NCI-H2227 (cell line): Measurements from ENCODE around the gene ADAMTS2.

ENCODE experiments used
- DNase-seq: peaks from one replicate; lab custom pipeline; 2025; ENCODE audit not compliant: unreplicated experiment; lab: John Stamatoyannopoulos, UW

Gene ADAMTS2

DNA sequence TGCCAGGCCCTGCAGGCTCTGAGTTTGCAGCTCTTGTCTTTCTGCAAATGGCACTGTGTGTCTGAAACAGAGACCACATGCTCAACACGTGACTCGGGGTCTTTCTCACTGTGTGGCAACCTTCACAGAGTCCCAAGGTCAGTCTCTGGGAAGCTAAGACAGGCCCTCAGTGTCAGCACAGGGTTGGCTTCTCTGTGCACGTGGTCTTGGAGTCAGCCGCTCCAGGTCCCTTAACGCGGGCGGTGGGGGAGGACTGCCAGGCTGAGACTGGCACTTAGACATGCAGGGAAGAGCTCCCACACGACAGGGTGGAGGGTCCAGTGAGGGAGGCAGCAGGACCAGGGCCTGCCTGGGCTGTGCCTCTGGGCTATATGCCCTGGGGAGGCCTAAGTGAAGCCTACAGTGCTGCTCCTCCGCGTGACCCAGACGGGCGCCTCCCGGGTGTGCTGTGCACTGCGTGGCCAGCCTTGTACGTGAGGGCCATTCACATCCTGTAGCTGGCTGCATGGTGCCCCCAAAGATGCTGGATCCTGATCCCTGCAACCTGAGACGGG lies 76.8 kb downstream of the ADAMTS2 start:
- DNase-seq = no peak

DNA sequence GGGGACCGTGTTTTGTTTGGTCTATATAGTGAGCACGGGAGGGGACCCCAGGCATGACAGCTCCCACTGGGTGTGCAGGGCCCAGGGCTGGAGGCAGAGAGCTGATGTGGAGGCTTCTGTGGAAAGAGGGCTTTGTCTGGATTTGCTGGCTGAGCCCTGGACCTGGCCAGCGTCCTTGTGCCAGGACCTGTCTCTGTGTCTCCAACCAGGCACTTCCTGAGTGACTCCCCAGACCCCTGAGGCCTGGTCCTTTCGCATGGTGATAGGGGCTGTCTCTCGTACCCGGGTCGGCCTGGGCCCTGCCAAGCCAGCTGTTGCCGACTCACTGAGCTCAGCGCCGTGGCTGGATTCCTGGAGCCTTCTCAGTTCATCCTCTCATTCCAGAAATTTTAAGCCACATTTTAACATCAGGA lies 77.6 kb downstream of the ADAMTS2 start:
- DNase-seq = no peak

DNA sequence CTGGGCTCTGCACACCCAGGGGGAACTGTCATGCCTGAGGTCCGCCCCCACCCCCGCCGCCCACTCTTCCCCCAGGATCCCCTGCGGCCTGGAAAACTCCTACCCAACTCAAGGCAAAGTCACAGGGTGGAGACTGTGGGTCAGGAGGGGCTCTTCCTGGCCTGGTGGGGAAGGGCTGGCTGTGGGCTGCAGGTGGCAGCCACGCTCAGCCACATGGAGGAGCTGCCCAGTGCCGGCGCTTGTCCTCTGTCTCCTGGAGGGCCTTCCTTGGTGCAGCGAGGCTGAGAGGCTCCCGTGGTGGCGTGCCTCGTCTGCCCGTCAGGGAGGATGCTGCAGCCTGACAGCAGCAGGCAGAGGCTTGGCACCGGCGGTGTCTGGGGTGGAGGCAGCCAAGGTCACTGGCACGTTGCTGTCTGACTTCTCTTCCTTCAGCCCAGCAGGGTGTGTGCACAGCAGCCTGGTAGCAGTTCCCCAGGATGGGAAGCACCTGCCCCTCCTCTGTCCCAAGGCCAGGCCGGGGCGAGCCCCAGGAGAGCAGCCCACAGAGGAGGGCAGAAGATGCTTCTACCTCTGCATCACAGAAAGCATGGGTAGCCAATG lies 78.1 kb downstream of the ADAMTS2 start:
- DNase-seq = no peak

GRCh38 chr5:179266291-179267070 lies 78.8 kb downstream of the ADAMTS2 start:
- DNase-seq = no peak

GRCh38 chr5:179265514-179266290 lies 79.6 kb downstream of the ADAMTS2 start:
- DNase-seq = no peak

GRCh38 chr5:179264783-179265513 lies 80.3 kb downstream of the ADAMTS2 start:
- DNase-seq = no peak

DNA sequence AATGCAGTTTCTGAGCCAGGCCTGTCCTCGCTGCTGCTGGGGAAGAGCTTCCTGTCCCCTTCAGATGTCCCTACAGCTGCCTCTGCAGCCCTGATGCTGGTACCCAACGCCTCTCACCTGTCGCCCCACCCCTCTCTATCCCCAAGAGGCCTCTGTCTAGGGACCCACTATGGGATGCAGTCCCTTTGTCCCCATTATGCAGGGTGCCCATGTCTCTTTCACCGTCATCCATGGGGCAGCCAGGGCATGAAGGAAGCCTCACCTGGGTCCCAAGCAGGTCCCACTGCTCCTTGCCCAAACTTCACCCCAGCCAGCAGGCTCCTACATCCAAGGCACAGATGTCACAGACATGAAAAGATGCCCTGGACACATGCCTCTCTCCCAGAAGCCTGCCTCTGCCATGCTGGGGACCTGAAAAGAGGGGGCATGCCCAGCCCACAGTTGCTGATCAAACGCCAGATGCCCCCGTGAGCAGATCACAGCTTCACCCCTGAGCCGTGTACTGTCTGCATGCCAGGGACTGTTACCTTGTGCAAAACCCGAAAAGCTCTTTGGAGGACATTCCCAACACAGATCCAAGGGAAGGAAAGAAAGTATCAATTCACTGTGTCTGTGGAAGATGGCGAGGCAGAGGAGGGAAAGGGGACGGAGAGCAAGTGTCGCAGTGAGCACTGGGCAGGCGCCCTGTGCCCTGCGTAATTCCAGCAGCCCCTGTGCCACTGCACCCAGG lies 81.0 kb downstream of the ADAMTS2 start:
- DNase-seq = no peak

DNA sequence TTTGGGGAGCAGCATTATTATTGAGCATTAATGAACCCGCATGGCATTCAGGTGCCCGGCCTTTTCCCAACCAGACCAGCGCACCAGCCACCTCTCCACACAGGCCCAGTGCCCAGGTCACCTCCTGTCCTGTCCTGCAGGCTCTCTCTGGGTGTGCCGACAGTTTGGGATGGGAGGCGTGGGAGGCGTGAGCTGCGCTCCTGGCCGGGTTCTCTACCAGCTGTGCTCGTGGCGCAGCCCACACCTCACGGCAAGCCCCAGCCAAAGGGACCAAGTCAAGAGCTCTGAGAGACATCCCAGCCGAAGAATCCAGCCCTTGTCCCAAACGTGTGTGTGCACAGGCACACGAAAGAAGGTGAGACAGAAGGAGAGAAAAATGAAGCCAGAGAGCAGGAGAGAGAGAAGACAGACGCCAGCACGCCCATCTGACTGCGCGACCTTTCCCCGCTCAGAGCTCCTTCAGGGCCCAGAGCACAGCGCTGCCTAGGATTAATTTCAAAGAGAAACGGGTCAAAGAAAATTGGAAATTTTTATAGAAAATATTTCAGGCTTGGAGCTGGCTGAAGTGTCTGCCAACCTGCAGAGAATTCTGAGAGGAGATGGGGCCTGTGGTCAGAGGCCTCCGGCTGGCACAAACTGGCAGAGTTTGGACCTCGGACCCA lies 81.7 kb downstream of the ADAMTS2 start:
- no peak for DNase-seq

DNA sequence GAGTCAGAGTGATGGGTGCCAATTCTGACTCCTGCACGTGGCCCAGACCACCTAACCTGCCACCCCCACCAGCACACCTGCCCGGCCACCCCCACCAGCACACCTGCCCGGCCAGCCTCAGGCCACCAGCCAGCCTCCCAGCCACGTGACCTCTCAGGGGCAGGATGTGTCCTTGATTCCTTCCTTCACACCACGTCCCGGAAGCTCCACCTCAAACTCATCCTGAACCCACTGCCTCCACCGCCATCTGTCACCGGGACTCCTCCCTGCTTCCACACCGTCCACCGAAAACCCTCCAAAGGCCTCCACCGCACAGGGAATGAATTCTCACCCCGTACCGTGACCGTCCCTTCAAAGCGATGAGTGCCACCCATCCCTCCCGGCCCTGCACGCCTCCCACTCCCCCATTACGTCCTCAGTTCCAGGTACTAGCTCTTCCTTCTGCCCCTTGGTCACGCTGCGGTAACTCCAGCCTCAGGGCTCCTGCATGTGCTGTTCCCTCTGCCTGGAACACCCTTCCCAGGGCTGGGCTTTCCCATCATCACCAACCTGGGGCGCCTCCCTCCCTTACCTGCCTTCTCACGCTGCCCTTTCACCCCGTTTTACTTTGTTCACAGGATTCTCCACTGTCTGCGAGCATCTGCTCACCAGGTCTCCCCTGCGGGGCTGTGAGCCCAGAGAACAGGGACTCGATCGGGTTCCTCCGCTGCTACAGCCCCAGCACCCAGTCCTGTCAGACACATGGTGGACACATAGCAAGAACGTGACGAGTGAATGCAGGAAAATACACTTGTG lies 82.9 kb downstream of the ADAMTS2 start:
- no peak for DNase-seq

- no peak for DNase-seq
These were observed 83.7 kb downstream of the ADAMTS2 start for GRCh38 chr5:179261301-179262125.

- DNase-seq = no peak
These were observed 84.8 kb downstream of the ADAMTS2 start for GRCh38 chr5:179260324-179261070.

DNA sequence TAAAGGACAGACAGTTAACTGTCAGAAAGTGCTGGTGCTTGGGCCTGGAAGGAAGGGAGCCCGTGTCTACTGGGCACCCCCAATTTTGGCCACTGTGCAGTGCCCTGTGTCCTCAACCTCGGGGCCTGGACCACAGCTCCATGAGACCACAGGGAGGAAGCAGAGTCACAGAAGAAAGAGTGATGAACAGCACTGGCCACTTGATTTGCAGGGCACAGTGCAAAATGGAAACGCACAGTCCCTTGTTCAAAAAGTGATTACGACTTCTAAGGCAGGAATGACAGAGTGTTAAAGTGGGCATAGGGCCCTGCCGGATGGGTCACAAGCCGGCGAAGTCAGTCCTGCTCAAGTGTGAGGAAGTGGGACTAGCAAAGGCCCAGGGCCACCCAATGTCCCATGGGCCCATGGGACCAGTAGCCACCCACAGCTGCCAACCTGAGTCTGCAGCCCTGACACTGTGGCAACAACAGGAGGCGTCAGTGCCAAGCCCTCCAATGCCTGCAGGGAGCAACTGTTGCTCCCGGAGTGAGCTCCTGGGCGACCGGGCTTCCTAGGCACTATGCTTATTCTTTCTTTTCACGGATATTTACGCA lies 85.4 kb downstream of the ADAMTS2 start:
- no peak for DNase-seq

GRCh38 chr5:179258922-179259730 lies 86.1 kb downstream of the ADAMTS2 start:
- DNase-seq = no peak

GRCh38 chr5:179258001-179258921 lies 87.0 kb downstream of the ADAMTS2 start:
- DNase-seq = no peak

DNA sequence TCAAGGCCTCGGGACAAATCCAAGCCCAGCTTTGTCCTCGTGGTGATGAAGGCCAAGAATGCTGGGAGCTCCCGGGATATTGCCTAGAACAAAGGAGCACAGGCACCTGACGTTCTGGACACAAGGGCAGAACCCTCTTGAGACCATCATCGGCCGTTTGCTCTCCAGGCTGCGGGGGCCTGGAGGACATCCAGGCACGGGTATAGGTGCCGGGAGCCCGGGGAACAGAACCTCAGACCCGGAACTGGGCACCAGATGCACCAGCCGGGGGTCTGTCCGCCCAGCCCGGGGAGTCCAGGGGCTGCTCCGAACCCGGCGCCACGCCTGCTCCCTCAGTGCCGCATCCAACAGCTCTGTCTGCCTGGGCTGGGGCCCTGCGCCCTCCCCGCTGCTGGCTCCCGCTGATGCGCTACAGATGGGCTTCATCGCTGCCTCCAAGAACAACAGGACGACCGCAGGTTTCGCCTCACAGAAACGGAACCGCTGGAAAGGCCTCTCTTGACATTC lies 88.0 kb downstream of the ADAMTS2 start:
- no peak for DNase-seq
